WI38 (cell line): Measurements from ENCODE around the gene PIK3R6.

Experiments used
- H3K4me3 ChIP-seq: 2 replicates; pipeline ENCODE4 v1.5.1; 2011; ENCODE audit warnings: low read depth, mild to moderate bottlenecking, control low read depth, low read length
- TF ChIP-seq, protein P1 (sequence below): IDR thresholded peaks from 2 replicates; pipeline ENCODE4 v1.5.1; 2012; ENCODE audit warnings: low read depth, mild to moderate bottlenecking, control low read depth, low read length

The PIK3R6 gene

DNA sequence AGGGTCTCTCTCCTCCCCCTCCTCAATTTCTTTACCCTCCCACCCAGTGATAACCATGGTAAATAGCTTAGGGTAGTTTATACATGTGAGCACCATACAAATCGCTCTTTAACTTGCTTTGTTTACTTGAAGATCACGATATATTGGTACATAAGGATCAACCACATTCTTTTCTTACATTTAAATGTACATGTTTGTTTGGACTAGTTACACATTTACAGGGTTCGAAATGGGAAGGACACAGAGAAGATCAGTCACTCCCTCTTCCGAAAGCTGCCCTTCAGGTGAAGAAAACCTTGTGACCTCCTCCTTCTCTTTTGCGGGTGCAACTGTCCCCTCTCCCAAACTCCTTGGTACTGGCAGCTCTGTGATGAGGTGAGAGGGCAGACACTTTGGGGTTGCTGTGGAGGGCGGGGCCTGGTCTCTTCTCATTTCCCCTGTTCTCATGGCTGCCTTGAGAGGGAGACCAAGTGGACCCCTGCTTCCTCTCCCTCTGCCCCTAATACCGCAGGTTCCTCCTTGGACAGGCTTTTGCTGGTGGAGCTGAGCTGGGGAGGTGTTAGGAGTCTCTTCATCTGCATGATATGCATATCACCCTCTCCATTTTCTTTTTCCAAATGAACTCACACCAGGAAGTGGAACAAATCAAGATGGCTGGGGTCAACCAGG is 4.7 kb upstream of the PIK3R6 start:
- no peak overlapping the region for H3K4me3 ChIP-seq
- TF ChIP-seq, protein P1, sequence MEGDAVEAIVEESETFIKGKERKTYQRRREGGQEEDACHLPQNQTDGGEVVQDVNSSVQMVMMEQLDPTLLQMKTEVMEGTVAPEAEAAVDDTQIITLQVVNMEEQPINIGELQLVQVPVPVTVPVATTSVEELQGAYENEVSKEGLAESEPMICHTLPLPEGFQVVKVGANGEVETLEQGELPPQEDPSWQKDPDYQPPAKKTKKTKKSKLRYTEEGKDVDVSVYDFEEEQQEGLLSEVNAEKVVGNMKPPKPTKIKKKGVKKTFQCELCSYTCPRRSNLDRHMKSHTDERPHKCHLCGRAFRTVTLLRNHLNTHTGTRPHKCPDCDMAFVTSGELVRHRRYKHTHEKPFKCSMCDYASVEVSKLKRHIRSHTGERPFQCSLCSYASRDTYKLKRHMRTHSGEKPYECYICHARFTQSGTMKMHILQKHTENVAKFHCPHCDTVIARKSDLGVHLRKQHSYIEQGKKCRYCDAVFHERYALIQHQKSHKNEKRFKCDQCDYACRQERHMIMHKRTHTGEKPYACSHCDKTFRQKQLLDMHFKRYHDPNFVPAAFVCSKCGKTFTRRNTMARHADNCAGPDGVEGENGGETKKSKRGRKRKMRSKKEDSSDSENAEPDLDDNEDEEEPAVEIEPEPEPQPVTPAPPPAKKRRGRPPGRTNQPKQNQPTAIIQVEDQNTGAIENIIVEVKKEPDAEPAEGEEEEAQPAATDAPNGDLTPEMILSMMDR, result no peak

DNA sequence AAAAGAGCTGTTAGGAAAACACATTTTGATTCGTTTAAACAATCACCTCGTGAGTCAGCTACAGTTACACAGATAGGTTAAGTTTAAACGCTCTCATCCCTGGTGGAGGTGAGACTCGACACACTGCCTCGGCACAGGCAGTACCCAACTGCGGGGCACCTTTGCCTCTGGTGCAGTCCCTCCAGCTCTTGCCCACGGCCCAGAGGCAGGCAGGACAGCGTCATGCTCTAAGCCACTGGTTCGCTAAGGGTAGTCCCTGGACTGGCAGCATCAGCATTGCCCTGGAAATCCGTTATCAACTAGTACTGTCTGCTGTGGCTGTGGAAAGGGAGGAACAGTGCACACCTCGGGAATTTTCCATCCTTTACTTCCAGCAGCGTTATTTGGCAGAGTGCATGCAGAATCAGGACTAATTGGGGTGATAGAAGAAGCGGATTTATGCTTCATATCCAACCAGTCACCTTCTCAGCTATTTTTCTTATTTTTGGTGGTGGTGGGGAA is 3.7 kb upstream of the PIK3R6 start:
- H3K4me3 ChIP-seq, result no peak overlapping the region
- TF ChIP-seq, protein P1, result no peak

DNA sequence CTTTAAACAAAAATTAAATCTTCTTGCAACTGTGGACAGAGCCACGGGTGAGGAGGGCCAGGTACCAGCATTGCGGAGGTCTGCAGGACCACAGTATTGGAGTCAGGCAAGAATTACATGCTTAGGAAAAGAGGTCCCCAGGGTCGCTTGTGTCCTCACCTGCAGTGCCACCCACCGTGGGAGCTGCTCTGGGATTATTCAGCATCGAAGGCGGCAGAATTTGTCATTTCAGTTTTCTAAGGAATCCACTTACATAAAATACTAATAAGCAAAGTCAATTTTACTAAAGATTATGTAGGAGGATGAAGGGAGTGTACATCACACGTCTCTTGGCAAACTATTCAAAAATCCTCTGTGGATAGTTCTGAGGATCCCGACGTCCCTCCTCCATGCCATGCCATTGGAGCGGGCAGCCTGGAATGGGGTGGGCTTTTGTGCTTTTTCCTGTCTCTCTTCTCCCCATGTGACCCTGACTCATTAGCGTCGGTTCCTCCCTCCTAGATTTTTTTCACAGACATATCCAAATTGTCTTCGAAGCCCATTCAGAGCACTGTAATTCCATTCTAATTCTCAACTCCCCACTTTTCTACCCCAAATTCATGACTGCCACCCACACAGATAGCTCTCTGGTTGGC is 3.0 kb upstream of the PIK3R6 start:
- TF ChIP-seq, protein P1, result no peak
- no peak overlapping the region for H3K4me3 ChIP-seq

DNA sequence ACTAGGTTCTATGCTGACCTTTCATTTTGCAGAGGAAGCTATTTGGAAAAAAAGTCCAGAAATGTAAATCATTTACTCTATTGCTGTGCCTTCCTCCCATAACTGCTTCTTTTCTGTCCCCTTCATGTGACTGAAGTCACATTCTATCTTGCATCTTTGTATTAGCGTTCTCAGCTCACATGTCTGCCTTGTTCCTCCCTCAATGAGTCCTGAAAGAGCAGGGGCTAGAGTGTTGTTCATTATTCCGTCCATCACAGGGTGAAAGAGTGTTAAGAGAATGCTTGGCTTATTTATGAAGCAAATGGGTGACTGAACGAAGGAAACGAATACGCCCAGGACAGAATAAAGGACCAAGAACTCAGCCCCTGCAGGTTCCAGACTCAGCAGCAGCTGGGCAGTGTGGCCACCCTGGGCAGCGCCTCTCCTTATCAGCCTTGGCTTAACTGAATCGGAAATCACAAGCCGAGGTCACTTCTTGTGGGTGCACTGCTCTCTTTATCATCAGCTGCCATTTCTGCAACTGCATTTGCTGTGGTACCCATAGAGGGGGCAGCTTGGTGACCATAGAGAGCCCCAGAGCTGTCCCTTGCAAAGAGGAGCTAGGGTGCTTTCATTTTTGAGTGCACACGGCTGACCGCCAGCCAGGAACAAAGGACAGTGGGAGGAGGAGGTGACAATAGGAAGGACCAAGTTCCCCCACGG is 1.8 kb upstream of the PIK3R6 start:
- TF ChIP-seq, protein P1, result no peak
- H3K4me3 ChIP-seq, result no peak overlapping the region

DNA sequence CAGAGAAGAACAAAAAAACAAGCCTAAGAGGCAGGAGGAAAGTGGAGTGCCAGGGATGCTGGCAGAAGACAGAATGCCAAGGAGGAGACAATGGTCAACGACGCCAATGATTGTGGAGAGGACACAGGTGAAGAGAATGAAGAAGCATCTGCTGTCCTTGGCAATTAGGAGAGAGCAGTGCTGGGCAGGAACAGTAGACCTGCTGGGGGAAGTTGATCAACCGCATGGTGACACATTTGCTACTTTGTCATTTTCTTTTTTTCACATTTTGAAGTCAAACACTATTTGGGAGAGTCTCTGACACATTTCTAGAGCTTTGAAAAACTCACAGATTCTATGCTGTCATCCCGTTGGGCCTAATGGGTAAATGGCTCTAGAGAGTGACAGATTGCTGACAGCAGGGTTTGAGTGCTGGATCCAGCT is 1.1 kb upstream of the PIK3R6 start:
- TF ChIP-seq, protein P1, result no peak
- no peak overlapping the region for H3K4me3 ChIP-seq

DNA sequence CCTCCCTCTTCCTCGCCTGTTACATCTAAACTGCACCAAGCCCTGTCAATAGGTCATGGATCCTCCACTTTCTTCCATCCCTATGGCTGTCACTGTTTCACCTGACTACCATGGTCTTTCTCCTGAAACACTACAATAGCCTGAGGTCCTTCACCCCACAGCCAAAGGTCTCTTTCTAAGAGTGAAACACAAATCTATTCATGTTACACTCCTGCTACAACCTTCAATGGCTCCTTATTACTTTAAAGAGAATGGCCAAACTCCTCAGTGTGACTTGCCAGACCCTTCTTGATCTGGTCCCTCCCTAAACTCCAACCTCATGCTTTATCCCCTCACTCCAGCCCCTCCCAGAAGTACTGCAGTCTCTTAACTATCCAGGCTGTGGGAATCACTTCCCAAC is 618 bp upstream of the PIK3R6 start:
- no peak overlapping the region for H3K4me3 ChIP-seq
- TF ChIP-seq, protein P1, result no peak

DNA sequence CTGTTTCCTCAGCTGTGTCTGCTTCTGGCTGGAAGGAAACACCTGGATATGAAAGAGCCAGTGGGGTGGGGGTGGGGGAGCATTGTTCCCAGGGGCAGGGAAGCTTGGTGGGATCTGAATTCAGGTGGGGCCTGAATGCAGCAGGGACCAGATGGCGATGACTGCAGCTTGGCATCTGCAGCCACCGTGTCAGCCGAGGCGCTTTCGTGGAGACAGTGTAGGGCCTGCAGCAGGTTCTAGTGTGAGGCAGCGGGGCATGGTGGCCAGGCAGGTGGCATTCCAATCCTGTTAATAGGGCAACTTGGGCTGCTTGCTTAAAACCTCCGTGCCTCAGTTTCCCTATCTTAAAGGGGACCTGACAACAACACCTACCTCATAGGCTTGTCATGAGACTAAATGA is 1.7 kb downstream of the PIK3R6 start:
- TF ChIP-seq, protein P1, result no peak
- no peak overlapping the region for H3K4me3 ChIP-seq
